Astrocyte of the cerebellum (primary cell): ENCODE measurements around the gene CTNNA3.

Source experiments
- DNase-seq: peaks from one replicate; pipeline ENCODE4 v3.0.0-alpha.2; 2011; ENCODE audit warnings: low read depth
- H3K4me3 ChIP-seq: 2 replicates; pipeline ENCODE4 v1.5.1; 2011; ENCODE audit warnings: mild to moderate bottlenecking, low read depth, low read length, moderate library complexity
- CTCF ChIP-seq: IDR thresholded peaks from 2 replicates; pipeline ENCODE4 v1.5.1; 2012; ENCODE audit warnings: low read length, low read depth, moderate library complexity, mild to moderate bottlenecking; ENCODE audit errors: missing control alignments
- in situ Hi-C: cut with HindIII; loops from 2 replicates; pipeline ENCODE4 v1.10.0; 2017; ENCODE audit warnings: low sequenced_read_pairs

The CTNNA3 gene

DNA sequence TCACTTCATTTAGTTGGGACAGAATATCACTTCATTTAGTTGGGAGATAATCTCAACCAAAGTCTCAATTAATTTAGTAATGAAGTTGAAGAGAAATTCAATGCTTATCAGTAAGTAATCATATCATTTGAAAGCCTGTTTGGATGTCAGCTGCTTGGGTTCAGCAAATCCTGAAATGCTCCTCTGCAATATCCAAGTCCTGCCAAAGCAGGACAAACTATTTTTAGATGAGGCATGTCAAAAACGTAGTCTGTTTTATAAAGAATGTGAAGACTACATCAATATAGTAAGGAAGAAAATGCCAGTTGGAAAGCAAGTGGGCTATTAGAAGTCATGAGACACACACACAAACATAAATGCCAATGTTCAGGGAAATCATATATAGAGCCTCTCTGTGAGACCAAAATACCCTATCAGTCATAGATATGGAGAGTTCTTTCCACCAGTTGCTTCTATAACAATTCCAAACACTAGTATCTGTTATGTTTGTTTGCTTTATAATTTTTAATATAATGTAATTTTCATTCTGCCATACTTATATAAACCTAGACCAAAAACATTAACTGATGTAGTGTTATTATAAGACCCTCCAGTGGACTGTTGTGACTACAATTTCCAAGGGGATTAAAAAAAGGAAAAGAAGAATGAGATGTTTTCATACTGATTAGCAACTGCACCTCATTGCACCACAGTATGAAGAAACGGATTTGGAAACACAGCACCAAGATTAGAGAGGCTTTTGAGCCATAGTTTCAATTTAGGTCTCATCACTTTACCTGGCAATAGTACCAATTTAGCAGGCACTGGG is 609.5 kb downstream of the CTNNA3 start:
- no peak for TF ChIP-seq CTCF
- no peak overlapping the region for H3K4me3 ChIP-seq
- no peak for DNase-seq
- in situ Hi-C loops, result no loop called here

- in situ Hi-C loops, result no loop called here
- TF ChIP-seq CTCF, result no peak
- no peak overlapping the region for H3K4me3 ChIP-seq
- DNase-seq, result no peak
These were observed 616.9 kb downstream of the CTNNA3 start for GRCh38 chr10:67079126-67079525.

GRCh38 chr10:67077376-67077775 is 618.6 kb downstream of the CTNNA3 start:
- no peak for DNase-seq
- TF ChIP-seq CTCF, result no peak
- in situ Hi-C loops, result no loop called here

DNA sequence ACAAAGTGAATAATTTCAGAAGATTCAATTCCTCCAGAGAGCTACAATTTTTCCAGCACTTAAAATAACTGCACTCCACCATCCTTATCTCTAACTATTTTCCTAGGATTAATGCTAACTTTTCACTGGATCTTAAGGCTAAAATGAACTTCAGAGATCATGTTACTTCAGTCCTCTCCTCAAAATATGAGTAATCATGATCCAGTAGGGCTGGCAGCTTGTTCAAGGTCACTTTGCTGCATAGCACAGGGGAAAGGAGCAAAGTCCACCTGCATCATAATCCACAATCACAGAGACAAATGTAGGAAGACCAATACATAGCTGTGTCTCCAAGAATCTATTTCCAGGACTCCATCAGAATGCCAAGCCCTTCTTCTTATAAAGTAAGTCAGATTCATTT is 619.9 kb downstream of the CTNNA3 start:
- DNase-seq, result no peak
- no peak for TF ChIP-seq CTCF
- in situ Hi-C loops, result no loop called here
- H3K4me3 ChIP-seq, result no peak overlapping the region

More at GRCh38 chr10:67077376-67077775, 618.6 kb downstream of the CTNNA3 start:
- H3K4me3 ChIP-seq, result no peak overlapping the region

DNA sequence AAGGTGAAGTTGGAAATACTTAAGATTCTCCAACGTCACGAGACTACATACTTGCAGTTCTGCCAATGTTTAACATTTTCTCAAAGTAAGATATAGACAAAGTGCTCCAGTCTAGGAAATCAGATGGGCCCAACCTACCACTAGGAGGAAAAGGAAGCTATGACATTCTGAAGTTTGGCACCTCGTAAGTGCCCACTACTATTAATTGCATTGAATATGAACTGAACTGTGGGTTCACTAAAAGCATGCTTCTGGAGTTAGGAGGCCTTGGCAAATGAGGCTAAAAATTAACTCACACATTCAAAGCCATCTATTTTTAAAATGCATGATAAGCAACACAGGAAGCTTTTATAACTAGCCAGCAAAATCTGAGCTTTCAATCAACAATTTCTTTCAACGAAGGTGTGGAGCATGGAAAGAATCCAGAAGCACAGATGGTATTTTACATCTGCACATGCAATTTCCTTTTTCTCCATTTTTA is 620.5 kb downstream of the CTNNA3 start:
- DNase-seq, result no peak
- H3K4me3 ChIP-seq, result no peak overlapping the region
- no peak for TF ChIP-seq CTCF
- in situ Hi-C loops, result no loop called here

DNA sequence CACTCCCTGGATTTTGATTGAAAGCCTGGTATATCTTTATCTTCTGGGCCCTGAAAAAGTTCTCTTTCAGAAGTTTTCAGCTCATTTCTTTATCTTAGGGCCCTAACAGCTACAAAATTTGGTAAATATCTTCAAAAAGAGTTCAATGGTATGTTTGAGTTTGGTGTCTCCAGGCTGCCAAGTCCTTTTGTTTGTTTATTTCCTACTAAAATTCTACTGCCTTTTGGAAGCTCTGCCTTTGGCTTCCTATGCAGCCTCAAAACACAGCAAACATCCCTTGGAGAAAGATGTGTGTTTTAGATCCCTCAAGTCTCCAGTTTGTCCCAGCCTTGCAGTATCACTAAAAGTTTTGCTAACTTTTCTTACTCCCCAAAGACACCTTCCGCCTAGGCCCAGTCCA is 623.3 kb downstream of the CTNNA3 start:
- no peak for DNase-seq
- TF ChIP-seq CTCF, result no peak
- in situ Hi-C loops, result no loop called here
- no peak overlapping the region for H3K4me3 ChIP-seq
